Stimulated activated CD4-positive, alpha-beta T cell treated with anti-CD3 and anti-CD28 coated beads, Interleukin-15, amount 100 ng/mL, for 24 hours (primary cell): ENCODE results near the gene KRT12.
"Not testable (repeated sequence)": the region's sequence is repeated elsewhere in the genome, so short reads cannot be mapped to it uniquely, and the experiment has no call there.

Experiments used
- DNase-seq: peaks from one replicate; pipeline ENCODE4 v3.0.0-alpha.2; 2020

The KRT12 gene

DNA sequence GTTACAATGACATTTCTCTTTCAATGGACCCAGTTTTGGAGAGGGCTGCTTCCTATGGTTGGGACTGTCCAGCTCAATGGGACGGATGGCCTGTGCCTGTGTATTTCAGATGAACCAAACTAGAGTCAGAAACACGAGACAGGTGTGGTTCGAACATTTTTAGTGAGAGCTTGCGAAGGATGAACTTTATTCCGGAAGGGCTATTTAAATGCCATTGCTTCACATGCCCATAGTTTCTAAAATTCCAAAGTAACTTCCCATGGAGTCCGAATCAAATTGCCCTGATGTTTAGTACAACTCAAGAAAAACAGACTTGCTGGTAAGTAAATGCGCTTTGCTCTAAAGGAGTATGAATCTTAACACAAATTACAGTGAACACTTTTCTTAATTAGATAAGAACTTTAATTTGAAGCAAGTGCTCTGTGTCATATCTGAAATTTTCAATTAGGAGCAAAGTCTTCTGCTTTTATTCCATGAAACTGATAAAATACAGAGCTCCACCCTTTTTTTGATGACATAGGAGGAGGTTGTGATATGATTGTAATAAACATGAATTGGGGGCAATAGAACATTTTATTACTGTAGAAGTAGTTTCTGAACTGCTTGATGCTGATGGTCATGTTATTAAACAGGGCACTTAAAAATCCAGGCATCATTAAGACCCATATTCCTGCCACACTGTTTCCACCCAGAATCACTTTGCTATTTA is 16.8 kb upstream of the KRT12 start:
- no peak for DNase-seq

DNA sequence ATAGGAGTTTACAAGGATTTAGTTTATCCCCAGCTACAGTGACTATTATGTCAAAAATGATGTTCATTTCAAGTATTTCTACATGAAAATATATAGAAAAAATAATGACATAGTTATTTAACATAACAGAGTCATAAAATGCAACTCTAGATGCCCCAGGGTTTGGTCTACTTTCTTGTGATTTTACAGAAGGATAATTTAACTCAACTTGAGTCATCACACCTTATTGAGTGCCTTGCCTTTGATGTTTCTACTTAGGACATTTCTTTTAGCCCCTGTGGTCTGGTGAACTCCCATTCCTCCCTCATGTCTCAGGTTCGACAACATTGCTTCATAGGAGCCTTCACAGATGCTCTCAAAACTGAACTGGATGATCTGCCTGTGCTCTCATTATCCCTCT is 16.0 kb upstream of the KRT12 start:
- no peak for DNase-seq

DNA sequence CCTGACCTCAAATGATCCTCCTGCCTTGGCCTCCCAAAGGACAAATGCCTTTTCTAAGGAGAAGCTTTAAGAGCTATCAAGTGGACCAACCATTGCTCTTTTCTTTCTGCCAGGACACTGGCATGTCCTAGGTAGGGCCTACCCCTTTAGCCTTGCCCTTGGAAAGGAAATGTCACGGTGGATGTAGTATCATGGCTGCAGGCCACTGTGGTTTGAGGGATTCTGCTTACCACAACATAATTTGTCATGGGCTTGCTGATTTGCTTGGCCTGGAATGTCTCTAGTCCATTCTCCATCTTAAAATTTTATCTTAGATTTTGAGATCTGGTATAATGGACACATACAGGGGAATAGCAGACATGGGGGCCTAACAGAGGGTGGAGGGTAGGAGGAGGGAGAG is 12.0 kb upstream of the KRT12 start:
- no peak for DNase-seq

DNA sequence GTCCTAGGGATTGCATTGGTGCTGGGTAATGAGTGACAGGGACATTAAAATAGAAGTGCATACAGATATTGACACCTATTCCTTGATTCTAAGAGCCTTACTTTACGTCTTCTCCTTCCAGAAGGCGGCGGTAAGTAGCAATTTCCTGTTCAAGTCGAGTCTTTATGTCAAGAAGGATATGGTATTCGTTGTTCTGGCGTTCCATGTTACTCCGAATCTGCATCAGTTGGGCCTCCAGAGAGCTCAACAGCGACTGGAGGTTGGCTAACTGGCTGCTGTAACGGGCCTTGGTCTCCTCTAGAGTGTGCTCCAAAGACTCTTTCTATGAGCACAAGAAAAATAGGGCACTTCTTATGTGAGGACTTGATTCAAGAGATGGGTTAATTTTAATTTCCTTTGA is 11.0 kb upstream of the KRT12 start:
- no peak for DNase-seq

DNA sequence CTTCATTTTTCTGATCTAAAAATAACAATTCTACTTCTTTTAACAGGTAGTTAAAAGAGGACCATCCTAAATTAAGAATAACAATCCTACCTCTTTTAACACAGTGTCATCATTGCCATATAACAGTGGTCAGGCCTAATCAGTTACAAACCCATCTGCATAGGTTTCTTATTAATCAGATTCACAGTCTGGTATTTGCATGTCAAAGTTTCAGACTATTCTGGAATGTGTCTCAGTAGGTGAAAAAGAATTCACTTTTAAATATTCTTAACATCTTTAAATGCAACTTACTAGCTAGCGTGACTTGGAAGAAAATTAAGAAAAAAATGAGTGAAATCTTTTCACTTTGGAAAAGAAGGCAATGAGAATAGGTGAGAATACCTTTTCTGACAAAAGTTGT is 6.8 kb upstream of the KRT12 start:
- no peak for DNase-seq

DNA sequence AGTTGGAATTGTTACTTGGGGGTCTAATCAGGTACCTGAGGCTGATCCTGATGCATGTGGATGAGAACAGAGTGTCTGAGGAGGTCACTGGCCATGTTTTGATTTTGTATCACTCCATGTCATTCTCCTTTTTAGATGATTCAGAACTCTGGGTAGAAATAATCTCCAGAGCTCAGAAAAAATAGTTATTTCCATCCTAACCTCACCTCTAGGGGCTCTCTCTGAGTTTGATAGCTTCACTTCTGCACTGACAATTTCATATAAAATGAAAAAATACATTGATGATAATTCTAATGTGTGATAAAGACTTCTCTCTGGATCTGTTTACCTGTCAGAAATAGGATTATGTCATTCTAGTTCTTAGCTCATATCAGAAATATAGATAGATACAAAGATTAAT is 6.2 kb upstream of the KRT12 start:
- DNase-seq = no peak

DNA sequence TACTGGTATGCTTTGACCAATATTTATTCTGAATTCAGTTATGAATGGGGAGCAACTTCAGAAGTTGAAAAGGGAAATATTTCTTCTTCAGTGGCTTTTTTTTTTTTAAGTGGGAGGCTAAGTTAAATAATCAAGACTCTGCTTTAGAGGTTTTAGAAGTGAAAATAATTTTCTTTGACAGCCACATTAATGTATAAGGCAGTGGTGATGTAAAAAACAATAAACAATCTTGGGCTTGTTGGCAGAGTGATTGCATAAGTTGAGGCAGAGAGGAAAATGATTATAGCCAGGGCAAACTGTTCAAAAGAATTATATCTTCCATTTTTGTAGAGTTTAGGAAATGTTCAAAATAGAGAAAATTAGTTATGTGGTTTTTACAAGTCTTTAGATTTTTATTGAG is 5.4 kb upstream of the KRT12 start:
- no peak for DNase-seq

DNA sequence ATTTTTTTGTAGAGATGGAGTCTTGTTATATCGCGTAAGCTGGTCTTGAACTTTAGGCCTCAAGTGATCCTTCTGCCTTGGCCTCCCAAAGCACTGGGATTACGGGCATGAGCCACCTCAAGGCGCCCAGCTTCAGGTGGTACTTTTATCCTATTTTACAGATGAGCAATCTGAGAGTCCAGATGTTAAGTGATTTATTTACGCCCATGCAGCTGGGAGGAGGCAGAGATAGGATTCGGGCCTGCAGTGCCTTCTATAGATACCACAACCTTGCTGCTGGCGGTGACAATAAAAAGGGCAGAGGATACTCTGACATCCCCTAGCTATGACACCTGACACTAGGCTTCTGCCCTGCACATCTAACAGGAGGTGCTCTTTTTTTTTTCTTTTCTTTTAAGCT is 4.3 kb upstream of the KRT12 start:
- no peak for DNase-seq

DNA sequence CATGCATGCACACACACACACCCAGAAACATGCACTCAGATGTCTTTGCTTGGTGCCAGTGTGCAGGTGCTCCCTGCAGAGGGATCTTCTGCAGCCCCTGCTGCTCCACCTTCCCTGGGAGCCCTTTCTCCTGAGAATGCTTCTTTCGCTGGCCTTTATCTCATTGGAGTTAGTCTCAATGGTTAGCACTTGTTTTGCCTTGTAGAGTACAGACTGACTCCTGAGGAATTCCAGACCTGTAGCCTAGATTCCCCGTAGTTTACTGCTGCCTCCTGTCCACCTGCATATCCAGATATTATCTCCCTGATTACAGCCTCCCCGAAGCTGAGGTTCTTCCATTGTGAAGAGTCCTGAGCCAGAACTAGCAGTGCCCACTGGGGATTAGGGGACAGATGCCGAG is 3.1 kb upstream of the KRT12 start:
- no peak for DNase-seq

DNA sequence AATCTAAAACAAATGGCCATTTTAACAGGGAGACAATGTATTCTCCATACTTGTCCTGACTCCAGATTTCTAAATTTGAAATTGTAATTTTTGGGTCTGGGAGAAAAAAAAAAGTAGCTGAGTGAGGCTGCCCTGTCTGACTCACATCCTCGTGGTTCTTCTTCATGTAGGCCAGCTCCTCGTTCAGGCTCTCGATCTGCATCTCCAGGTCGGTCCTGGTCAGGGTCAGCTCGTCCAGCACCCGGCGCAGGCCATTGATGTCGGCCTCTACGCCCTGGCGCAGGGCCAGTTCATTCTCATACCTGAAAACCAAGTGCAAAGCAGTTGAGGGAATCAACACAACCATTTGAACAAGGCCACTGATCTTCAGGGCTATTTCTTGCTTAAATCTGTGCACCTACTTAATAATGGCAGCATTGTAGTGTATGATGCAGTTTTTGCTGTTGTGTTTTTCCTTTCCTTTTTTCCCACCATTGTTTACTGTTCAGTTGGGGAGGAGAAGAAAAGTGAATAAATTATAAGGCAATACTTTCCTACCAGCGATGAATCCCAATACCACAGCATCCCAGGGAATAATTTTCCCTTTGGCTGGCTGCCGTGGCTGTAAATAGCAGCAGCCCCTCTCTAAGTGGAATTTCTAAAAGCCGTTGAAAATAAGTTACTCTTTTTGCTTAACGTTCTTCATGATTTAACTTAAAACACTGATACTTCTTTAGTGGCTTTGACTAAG is 2.2 kb downstream of the KRT12 start:
- no peak for DNase-seq

DNA sequence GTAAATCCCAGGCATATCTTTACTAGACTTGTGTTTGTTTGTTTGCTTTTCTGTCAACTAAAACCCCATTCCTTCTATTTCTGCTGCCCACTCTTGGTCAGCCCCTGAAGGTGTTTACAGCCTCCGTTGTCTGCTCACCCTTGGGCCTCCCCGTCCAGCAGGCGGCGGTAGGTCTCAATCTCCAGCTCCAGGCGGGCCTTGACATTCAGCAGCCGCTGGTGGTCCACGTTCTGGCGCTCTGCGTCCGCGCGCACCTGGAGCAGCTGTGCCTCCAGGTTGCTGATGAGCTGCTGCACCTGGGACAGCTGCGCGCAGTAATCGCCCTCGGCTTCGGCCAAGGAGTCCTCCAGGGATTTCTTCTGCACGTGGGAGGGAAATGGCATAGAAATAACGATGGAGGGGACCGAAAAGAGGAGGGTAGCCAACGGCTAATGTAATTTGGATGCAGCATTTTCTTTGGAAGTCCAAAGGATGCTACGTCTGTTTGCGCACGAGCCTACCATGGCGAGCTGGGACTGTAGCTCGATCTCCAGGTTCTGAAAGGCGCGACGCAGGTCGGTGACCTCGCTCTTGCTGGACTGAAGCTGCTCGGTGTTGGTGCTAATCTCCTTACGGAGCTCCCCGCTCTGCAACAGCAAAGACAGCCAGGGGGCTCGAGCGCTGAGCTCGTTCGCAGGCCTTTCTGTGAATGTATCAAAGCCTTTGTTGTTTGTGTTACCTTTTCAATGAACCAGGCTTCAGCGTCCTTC is 3.9 kb downstream of the KRT12 start:
- DNase-seq = peak; percentile 29

DNA sequence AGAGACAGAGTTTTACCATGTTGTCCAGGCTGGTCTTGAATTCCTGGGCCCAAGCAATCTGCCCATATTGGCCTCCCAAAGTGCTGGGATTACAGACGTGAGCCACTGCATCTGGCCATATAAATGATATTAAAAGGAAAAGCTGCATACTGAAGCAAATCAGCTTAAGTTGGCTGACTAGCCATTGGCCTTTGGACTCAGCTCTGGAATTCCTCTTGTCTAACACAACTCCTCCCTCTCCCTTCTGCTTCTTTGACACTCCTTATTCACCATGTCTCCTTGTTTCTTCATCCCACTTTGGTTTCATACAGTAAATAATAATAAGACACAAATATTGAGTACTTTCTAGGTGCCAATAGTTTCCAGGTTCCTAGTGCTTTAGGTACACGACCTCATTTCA is 7.5 kb downstream of the KRT12 start:
- no peak for DNase-seq

DNA sequence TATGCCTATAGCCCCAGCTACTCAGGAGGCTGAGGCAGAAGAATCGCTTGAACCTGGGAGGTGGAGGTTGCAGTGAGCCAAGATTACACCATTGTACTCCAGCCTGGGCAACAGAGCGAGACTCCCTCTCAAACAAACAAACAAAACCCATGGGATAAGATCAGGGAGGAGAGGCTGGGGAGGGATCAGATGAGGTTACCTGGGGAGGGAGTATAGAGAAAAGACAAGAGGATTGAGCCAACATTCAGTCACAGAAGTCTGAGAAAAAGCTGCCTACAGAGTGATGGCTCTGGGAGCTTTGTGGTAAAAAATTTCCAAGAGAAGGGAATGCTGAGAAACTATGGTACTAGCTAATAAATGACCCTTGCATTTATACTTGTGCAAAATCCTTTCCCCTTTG is 8.4 kb downstream of the KRT12 start:
- DNase-seq = not testable (repeated sequence)

DNA sequence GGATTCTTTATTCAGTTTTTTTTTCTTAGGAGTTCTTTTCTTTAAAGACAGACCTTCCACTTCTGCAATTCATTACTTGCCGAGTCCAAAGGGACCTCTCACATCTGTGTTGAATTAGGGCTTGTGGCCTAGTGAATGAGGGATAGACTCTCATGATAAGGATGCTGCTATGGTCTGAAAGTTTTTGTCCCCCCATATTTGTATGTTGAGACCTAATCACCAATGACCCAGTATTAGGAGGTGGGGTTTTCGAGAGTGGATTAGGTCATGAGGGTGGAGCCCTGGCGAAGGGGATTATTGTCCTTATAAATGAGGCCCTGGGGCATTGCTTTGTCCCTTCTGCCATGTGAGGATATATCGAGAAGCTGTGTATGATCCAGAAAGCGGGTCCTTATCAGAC is 9.5 kb downstream of the KRT12 start:
- no peak for DNase-seq

DNA sequence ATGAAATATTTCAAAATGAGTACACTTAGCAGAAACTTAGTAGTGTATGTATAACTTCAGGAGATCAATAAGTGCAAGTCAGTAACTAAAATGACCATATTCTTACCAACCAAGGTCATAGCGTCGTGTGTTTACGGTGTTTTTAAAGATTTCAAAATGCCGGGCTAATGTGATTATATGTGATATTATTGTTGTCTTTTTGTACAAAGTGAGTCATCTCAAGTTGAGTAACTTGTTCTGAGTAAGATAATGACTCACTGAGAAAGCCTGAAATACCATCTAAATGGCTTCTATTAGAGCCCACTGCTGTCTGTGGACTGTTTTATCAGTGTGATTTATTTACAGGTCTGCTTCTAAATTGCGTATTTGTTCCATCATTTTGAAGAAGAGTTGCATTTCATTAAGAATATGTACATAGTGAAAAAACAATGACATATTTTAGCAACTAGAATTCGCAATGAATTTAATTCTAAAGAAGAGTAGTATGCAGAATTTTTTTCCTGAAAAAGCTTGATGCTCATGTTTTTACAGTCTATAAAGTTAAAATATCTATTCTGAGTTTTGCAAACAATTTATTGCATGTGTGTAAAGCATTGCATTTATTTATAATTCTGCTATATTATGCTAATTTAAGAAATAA is 12.7 kb downstream of the KRT12 start:
- DNase-seq = no peak

DNA sequence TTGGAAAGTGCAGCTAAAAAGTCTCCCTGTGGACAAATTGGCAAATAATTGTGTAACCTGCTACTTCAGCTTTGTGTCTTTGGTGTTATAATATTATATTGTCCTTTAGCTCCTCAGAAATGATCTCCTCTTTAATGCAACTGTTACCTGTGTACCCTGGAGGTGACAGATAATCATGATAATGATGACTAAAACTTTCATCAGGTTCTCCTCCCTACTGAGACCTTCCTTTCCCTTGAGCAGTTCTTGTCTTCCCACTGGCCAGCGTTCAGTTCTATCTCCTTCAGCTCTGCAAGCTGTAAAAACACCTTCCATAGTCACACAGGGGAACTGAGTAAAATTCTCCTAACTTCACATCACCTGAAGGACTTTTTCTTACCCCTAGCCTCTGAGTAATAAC is 14.7 kb downstream of the KRT12 start:
- no peak for DNase-seq

DNA sequence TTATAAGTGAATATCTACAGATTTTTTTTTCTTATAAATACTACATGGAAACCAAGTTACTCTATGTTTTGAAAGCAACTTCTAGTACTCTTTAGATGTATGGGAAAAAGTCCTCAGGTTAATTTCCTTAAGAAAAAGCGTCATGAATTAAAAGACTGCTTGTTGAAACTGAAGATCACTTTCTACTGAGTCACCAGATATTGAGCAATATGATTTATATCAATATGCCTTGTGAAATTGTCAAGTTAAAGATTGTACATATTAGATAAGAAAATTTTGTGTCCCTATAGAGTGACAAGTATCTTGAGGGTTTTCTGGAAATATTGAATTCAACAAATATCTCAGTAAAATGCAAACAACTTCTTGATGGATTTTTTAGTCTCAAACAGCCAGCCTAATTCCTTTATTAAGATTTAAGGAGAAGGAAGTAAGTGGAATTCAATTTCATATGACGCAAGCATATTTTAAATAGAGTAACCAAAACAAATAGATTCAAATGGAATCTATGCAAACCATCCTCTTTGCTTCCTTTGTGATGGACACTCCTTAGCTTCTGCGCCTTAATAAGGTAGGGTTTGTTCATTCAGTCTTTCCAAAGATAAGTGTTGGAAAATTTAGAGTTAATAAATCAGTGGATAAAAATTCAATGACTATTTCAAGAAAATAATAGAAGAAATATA is 16.6 kb downstream of the KRT12 start:
- DNase-seq = no peak

DNA sequence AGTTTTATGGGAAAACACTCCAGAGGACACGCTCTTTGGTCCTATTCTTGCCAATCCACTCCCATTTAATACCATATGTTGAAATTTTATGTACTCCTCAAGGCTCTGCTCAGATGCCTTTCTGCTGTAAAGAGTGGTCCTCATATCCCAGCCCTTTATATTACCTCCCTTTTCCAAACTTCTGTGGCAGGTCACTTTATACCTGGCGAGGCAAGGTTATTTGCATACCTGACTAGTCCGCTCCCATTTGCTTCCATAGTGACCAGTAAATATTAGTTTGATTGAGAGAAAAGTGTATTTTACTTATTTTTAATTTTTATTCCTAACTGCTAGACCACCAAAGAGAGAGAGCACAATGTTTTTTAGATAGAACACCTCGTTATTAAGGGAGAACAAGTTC is 17.3 kb downstream of the KRT12 start:
- no peak for DNase-seq

DNA sequence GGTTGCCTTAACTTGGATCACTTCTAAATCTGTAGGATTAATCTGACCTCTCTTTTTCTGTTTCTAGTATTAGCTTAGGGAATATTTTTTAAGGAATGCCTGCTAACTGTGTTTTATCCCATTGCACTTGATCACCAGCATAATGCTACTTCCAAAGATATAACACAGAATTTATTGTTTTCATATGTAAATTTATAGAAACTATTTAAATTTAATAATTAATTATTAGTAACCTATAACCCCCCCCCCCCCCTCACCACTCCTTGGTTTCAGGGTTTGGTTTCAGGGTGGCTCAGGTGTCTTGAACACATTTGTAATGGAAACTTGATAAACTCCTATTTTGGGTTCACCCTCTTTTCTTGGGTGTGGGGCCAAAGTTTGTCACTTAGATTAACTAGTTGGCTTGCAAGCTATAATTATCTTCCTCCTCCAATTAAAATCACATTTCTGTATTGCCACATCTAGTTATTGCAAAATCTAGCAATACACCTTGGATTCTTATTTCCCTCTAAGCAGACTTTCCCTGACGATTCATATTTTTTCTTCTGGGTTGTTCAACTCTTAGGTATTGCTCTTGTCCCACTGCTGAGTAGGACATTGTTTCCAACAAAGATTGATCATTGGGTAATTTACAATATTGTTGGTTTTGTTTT is 18.3 kb downstream of the KRT12 start:
- DNase-seq = no peak

DNA sequence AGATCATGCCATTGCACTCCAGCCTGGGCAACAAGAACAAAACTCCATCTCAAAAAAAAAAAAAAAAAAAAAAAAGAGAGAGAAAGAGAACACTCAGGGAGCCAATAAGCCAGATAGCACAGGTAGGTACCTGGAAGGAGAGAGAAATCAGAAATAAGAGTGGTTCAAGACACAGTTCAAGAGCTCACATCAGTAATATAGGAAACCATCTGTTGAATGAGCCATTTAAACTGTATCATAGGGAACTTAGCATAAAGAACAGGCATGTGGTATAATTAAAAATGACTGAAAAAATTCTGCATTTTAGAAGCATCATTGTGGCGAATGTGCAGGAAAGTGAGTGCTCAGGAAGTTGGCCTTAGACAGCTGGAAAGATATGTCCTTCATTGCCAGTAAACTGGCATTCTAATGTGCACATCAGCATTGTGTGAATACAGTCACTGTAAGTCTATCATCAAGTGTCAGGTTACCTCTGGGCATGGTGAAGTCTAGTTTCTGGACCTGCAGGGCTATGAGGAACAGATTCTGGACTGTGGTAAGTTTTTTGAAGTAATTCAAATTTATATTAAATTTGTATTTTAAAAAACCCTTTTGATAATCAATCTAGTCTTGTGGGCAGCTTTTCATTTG is 20.4 kb downstream of the KRT12 start:
- no peak for DNase-seq

DNA sequence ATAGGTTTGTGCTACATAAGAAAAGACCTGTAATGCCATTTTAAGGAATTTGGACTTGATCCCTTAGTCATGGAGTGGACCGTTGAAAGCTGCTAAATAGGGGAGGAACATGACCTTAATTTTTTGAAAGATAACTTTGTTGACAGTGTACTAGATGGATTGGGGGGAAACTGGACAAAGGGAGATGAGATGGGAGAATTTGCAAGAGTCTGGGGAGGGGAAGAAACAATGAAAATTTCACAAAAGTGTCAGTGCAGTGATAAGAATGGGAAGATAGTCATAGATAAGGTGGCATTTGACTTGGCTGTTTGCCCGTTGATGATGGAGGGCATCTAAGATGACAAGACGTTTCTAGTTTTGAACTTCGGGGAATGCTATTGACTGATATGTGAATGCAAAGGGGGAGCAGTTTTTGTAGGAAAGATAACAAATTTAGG is 22.3 kb downstream of the KRT12 start:
- DNase-seq = no peak

DNA sequence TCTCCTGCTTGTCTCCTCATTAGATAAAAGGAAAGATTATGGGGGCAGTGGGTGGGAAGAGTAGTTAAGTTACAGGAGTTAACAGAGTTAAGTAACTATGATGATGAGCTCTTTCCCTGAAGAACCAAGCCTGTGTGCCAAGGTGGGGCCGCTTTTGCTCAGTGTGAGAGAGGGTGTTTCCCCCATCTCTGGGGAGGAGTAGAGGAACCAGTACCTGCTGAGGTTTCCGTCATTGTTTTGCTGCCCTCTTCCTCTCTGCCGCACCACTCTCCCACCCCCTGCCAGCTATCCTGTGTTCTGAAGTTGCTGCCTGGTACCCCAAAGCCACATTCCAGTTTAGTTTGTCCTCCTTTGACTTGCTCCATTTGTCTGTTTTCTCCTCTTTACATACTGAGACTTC is 23.8 kb downstream of the KRT12 start:
- DNase-seq = no peak
